Activated CD4-positive, alpha-beta T cell treated with anti-CD3 and anti-CD28 coated beads, Interleukin-10, Interleukin-2, amounts not matched to agents 100 ng/mL and 50 ng/mL, durations not matched to agents 16 hours and 8 hours (primary cell): ENCODE measurements around the gene MIPEP.
A peak's percentile ranks its signal among the peaks of the same experiment; 100 is the strongest.

Experiments used
- DNase-seq: peaks from one replicate; pipeline ENCODE4 v3.0.0-alpha.2; 2020

The MIPEP gene

DNA sequence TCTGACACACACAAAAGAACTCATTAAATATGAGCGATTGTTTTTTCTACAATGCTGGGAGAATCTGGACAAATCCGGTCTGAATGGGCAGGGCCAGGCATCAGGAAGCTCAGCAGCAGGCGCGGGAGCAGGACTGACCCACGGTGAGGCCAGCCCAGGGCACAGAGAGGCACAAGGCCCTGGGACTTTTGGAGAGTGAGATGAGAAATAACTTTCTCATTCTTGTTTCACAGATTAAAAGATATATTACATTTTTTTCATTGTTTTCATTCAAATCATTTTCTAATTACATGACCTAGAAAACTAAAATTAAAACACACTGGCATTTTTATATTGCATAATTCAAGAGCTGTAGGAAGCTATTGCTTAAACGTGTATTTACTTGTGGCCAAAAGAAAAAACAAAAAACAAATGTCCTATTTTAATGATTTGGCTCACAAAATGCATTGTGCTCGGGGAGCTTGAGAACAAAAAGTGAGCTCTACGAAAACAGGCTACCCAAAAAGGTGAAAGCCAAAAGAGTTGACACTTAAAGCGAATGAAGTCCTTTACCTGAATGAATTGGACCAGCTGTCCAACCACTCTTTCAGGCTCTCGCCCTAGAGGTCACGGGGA, 185.8 kb downstream of the MIPEP start:
- DNase-seq, result no peak

DNA sequence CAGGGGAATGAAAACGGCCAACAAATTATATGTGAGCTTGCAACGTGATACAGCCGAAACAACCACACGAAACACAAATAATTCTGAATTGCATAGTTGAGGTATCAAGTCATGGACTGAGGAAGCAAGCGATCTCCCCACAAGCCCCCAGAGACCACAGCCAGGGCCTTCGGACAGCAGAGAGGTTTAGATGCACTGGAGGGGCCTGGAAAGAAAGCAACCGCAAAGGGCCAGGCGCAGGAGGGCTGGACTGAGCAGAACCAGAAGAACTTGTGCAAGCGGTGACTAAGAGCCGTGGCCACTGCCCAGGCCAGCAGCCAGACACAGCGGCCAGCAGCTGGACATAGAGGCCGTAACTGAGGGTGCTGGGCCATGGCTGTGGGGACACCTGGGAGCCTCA, 187.6 kb downstream of the MIPEP start:
- DNase-seq, result no peak

DNA sequence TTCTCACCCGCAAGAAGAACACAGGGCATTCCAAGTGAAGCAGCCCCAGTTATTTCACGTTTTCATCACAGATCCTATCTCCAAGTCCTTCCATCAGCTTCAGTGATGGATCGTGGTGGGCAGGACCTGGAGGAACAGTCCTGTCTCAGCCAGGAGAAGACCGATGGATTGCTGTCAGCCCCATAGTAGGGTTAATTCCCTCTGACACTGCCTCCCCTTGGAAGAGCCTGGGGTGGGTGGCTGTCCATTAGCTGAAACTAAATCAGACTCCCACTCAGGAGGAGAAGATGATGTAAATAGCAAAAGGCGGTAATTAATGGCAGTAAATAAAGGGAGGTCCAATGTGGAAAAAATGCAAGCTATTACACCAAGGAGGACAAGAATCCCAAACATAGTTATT, 188.0 kb downstream of the MIPEP start:
- DNase-seq, result no peak

DNA sequence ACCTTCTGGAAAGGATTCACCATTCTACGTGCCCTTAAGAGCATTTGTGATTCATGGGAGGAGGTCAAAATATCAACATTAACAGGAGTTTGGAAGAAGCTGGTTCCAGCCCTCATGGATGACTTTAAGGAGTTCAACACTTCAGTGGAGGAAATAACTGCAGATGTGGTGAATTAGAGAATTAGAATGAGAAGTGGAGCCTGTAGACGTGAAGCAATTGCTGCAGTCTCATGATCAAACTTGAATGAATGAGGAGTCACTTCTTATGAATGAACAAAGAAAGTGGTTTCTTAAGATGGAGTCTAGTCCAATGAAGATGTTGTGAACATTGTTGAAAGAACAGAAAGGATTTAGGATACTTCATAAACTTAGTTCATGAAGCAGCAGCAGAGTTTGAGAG, 189.9 kb downstream of the MIPEP start:
- DNase-seq, result no peak

DNA sequence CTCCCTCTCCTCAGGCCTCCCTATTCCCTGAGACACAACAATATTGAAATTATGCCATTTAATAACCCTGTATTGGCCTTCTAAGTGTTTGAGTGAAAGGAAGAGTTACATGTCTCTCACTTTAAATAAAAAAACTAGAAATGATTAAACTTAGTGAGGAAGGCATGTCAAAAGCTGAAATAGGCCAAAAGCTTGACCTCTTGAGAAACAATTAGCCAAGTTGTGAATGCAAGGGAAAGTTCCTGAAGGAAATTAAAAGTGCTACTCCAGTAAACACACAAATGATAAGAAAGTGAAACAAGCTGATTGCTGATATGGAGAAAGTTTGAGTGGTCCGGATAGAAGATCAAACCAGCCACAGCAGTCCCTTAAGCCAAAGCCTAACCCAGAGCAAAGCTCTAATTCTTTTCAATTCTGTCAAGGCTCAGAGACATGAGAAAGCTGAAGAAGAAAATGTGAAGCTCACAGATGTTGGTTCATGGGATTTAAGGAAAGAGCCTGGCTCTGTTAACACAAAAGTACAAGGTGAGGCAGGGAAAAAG, 191.4 kb downstream of the MIPEP start:
- no peak for DNase-seq

DNA sequence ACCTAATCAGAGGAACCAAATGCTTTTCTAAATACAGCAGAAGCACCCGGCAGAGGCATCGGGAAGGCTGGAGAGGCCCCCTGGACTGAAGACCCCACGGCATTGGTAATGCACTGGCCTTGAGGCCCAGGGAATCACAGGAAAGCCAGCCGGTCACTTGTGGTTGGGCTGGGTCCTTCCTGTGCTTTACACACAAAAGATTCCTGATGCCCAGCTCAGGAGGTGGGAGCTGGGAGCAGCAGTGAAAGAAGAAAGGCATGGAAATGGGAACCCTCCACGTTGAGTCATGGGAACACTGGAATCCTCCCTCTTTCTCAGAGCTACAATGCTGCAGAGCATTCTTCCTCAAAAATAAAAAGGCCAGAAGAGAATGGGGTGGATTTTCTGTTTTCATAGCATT, 192.6 kb downstream of the MIPEP start:
- DNase-seq, result no peak

DNA sequence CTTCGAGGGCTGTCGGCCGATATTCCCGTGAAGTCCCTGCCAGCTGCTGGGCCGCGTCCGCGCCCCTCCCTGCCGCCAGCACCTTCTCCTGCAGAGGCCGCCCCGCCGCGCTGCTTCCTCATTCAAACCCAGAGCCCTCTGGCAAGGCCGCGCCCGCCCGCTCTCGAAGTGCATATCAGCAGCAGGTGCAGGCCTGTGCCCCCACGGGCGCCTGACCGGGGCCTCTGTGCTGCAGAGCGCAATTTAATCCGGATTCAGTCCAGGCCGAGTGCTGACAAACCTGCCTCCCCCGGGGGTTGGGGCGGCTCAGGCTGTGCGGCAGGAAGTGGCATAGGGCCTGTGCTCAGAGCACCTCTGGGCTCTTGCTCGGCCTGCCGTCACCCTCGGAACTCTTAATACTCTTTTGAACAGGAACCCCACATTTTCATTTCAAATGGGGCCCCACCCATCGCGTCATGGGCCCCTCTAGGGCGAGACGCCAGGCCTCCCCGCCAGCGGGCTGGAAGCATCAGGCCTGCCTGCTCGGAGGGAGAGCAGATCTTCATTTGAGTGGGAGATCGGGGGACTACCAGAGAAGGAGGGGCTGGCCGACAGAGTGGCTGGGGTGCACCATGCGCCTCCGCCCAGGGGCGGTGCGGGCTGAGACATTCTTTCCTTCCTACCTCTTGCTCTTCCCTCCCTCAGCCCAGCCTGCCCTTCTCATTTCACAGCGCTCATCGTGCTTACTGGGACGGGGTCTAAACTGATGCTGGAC, 193.3 kb downstream of the MIPEP start:
- peak; percentile 51 for DNase-seq

DNA sequence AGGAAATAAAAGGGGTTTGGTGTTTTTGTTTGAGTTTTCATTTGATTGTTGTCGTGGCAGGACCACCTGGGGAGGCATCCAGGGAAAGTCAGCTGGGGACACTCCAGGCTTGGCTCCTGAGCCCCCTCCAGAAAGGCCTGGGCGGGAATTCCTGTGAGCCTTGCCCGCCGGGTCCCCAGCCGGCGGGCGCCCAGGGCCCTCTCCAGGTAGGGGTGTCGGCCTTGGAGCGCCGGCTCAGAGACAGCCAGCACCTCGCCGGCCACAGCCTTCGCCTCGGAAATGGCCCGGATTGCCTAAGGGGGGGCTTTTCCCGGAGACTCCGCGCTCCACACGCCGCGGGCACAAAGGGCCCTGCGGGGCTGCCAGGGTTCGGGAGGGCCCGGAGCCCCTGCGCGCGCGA, 194.0 kb downstream of the MIPEP start:
- no peak for DNase-seq

DNA sequence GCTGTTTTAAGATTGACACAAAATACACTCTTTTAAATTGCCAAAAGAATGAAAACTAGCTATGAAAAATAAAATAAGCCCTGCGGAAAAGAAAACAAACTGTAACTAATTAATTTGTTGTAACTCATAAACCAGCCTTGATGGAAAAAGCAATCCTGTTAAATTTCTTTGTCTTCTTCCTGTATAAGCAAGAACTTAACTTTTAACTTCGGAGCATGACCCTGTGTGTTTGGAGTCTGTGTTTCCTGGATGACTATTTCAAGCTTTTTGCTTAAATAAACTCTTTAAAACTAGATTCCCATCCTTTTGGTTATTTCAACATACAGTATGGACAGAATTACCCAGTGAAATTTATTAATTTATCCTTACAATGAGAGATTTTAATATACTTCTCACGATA, 196.4 kb downstream of the MIPEP start:
- DNase-seq, result no peak

DNA sequence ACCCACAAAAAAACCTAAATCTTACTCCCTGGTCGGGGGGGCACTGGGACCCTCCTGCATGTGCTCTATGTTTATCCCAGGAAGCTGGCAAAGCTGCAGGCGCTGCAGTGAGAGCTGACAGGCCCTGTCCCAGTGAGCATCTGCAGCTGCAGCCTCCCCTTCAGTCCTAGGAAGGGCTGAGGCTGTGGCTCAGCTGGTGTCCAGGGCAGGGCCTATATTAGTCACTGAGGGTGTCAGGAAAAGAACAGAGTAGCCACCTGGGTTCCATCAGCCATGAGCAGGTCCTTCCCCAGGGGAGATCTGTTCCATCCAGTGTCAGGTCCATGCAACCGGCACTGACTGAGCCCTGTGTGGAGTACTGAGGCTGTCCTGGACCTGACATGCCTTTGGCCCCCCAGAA, 198.5 kb downstream of the MIPEP start:
- no peak for DNase-seq

DNA sequence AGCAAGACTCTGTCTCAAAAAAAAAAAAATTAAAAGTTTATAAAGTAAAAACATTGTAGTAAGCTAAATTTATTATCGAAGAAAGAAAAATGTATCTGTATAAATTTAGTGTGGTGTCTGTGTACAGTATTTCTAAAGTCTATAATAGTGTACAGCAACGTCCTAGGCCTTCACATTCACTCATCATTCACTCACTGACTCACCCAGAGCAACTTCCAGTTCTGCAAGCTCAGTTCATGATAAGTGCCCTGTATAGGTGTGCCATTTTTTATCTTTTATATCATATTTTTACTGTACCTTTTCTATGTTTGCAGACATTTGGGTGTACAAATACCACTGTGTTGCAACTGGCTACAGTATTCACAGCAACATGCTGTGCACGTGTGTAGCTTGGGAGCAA, 200.9 kb downstream of the MIPEP start:
- no peak for DNase-seq

DNA sequence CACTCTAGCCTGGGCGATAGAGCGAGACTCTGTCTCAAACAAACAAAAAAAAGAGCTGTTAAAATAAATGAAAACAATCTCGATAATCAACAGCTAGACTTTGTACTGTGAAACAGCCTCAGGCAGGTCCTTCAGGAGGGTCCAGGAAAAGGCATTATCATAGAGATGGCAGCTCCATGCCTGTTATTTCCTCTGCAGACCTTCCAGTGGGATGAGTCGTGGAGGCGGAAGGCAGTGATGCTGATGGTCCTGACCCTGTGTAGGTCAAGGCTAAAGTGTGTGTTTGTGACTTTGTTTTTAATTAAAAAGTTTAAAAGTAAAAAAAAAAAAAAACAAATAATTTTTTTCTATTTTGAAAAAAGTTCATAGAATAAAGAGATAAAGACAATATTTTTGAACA, 201.6 kb downstream of the MIPEP start:
- no peak for DNase-seq

DNA sequence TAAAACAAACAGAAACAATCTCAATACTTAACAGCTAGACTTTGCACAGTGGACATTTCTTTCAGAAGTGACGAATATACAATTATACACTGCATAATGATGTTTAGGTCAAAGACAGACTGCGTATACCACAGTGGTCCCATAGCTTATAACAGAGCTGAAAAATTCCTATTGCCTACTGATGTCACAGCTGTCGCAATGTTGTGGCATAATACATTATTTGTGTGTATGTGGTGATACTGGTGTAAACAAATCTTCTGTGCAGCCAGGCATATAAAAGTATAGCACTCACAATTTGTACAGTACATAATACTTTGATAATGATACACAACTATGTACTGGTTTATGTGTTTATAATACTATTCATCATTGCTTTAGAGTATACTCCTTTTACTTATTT, 202.3 kb downstream of the MIPEP start:
- DNase-seq, result no peak

DNA sequence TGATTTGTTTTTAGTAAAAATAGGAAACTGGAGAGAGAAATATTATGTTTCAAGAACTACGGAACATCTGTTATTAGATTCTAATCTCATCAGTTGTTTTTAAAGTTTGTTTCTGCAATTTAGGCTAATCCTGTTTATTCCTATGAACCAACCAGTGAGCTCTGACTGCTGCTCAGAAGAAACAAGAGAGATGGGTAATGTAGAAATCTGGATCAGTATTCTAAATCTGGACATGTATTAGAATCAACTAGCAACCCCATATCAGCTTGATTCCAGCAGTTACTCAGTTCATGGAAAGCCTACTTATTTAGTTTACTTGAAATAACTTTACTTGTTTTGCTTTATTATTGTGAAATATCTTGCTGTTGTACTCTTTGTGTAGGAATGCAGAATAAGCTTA, 203.8 kb downstream of the MIPEP start:
- no peak for DNase-seq

DNA sequence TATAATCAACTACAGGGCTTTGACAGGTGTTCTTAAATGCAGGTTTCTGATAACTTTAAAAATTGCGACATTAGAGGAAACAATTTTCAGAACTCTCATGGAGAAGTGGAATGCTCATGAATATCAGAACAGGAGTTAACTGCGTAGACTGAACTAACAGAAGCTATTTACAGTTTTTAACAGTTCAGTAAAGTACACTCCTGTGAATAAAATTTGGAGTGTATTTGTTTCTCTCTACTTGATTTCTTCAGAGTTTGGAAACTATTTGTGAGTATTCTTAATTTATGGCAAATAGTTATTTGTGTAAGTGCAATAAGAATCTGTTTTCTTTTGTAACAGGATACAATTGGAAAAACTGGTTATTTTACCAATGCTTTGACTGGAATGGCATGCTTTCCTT, 204.6 kb downstream of the MIPEP start:
- DNase-seq, result no peak

DNA sequence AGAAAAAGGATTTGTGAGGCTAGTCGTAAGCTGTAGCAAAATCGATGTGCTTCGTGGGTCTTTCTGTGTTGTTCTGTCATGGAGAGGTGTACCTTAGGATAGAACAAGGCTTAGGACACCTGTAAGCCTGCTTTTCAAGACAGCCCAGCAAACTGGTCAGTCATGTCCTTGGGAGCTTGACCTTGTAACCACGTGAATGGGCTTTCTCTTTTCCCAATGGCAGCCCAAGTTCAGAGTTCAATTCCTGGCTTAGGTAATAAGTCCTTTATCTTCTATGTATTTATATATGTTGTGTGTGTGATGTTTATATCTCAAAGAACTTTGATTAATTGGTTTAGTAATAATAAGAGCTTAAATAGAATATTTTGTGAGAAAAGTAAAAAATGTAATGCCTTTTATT, 206.1 kb downstream of the MIPEP start:
- DNase-seq, result no peak

DNA sequence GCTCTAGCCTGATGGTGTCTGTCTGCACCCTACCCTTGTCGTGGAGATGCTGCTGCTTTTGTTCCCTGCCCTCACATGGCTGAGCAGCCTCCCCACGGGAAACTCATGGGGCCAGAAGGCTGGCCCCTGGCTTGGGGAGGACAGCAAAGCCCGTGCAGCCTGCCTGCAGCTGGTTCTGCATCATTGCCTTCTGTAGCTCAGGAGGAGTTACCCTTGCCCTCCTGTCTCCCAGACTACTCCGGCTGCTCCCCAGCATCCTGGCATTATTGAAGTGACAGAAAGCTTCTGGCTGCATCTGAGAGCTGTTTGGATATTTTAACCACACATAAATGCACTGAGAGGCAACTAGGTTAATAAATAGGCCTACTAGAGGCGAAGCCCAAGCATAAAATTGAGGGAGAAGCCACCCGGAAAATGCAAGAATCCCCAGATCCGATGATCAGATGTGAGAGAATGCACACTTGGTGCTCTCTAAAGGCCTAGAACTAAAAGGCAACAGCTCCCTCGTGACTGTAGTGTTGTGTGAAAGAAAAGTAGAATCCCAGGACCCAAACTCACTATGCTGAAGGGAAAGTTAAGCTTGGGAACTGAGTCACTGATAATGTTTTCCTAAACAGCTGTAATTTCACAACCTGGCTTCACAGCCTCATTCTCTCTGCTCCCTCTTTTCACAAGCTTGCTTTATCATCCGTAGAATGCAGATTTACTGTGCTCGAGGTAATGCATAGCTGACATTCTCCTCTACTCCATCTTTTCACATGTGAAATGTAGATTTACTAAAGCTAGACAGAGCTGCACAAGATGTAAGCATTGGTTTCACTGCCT, 208.1 kb downstream of the MIPEP start:
- DNase-seq, result no peak
